Measurements from ENCODE around the gene EFCAB11.

Gene EFCAB11

DNA sequence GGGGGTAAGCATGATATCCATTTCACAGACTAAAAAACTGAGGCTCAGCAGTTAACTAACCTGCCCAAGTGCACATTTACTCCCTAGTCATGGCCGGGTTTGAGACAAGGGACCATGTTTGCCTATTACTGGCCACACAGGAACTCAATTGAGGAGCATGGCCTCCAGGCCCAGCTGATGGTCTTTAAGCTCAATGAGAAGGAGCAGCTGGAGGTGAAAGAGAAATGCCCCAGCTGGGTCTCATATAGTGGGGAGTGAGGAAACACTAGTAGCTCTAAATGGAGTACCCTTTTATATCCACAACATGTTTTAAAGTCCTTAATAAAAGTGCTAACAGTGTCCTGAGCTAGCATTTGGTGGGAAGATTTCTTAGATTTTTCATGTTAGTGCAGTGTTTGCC, 2.8 kb upstream of the EFCAB11 start:
- no peak for DNase-seq (ENCODE audit: low read depth)

DNA sequence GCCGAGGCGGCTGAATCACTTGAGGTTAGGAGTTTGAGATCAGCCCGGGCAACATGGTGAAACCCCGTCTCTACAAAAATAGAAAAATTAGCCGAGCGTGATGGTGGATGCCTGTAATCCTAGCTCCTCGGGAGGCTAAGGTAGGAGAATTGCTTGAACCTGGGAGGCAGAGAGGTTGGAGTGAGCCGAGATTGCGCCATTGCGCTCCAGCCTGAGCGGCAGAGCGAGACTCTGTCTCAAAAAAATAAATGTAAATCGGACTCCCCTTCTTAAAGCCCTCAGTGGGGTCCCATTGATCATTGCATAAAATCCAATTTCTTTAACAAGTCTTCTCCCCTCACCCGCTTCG, 2.1 kb upstream of the EFCAB11 start:
- DNase-seq (ENCODE audit: low read depth) = no peak

DNA sequence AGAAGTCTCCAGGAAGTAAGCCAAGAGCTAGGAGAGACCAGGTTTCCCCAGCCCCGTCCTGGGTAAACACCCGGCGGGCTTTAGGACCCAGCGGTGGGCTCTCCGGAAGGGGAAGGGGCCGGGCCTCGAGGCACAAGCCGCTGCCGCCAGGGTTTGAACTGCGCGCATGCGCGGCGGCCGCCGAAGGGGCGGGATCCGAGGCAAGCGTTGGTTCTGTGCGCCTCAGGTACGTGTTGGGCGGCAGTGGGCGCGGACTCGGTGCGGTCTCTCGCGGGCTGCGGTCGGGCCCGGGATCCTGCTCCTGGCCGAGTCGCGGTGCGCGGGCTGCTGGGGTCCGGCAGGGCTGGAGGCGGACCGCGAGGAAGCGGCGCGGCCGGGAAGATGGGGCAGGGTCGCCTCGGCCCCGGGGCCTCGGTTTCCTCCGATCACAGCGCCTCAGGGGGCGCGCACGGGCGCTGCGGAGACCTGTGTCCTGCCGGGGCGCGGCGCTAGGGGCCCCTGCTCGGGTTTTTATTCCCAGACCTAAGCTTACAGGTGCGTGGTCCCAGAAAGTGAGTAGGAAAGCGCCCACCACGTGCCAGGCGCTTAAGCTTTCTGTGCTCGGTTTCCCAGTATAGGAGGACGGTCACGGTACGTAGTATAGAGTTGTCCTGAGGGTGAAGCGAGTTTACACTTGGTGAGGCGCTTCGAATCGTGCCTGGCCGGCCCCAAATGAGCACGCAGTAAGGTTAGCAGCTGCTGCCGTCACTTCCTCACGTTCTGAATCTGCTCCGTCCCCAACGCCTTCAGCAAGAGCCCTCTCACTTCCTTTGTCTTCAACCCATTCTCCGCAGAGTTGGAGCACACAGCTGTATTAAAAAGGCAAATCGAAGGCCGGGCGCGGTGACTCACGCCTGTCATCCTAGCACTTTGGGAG, 1.5 kb upstream of the EFCAB11 start, which contains the start of gene TDP1:
TDP1 (plus strand) TSS at position 183 of the 916 bp plus-strand sequence. CDS start 7,188 bp downstream, outside the sequence.
- DNase-seq (ENCODE audit: low read depth) = peak; percentile 94

DNA sequence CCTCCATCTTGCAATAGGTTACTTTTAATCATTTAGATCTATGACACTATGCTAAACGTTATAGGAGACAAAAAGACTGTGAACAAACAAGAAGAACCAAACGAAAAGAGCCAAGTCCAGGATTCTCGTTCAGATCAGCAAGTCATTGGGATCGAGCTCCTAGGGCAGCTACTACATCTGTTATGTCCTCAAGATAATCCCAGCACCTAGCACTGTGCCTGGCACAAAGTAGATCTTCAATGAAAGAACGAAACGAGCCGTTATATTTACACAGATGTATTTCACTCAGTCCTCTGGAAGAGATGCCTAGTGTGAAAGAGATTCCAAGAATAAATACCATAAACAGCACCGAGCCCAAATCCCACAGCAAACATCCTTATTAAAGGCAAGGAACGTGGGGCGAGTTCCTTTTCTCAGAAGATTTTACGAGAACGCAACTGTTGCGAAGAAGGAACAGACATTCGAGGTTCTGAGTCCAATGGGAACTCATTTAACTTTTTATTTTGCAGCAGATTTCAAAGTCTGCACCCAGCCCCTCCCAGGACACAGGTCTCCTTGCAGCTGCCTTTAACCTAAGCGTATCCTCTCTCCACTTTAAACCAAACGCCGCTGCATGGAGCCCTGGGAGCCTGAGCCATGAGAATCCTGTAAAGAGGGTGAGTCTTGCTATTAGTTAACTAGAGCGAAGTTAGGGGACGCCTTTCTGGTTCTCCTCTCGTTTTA, 653 bp upstream of the EFCAB11 start:
- DNase-seq (ENCODE audit: low read depth) = no peak

DNA sequence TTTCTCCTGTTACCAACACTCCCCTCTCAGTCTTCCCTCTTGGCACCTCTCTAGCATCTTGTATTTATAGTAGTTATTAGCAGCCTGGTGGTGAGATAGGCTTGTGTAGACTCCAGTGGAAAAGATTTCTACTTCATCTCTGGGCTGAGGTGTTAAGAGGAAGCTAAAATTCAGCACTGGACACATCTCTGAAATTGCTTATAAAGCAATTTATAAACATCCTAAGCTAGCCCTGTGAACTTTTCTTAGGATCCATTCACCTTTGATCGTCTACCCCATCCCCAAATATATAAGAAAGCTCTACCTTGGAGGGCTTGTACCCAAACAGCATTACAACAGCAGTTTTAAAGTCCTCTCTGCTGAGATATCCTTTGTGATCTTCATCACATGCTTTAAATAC, 928 bp downstream of the EFCAB11 start:
- DNase-seq (ENCODE audit: low read depth) = no peak

DNA sequence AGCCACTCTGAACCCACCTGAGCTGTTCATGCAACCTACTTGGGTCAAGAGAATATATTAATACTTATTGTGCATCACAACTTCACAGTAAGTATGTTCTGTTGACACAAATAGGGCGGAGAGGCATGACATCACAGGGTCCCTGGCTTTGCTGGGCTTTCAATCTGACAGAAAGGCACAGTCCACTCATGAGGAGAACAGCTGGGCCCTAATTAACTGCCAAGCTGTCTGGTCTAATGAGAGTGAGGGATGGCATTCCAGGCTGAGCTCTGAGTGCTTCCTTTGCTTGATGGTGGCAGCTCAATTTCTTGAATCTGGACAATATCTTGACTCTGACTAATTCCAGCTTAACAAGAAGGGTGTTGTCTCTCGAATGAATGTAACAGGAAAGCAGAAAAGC, 2.0 kb downstream of the EFCAB11 start:
- no peak for DNase-seq (ENCODE audit: low read depth)

DNA sequence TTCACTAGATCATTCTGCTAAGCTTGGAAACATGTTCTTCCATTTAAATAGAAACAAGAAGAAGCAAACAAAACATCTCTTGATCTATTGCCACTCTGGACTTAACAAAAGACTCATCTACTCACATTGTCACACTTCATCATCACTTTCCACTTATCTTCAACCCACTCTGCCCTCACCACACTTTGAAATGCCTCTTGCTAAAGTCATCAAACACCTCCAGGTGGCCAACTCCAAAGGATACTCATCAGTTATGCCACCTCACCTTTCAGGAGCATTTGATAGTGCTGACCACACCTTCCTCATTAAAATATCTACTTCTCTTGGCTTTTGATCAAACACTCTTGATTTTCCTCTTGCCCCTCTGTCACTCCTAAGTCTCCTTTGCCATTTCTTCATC, 7.2 kb downstream of the EFCAB11 start:
- DNase-seq (ENCODE audit: low read depth) = no peak

DNA sequence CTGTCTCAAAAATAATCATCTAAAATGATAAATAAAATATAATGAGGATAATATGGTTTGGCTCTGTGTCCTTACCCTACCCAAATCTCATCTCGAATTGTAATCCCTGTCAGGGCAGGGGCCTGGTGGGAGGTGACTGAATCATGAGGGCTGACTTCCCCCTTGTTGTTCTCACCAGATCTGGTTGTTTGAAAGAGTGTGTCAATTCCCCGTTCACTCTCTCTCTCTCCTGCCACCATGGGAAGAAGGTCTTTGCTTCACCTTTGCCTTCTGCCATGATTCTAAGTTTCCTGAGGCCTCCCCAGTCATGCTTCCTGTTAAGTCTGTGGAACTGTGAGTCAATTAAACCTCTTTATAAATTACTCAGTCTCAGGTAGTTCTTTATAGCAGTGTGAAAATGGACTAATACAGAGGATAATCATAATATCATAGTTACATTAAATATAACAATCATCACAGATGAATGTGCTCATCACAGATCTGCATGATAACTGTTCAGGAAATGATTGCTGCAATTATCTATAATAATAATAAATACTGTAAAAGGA, 12.6 kb downstream of the EFCAB11 start:
- DNase-seq (ENCODE audit: low read depth) = no peak

DNA sequence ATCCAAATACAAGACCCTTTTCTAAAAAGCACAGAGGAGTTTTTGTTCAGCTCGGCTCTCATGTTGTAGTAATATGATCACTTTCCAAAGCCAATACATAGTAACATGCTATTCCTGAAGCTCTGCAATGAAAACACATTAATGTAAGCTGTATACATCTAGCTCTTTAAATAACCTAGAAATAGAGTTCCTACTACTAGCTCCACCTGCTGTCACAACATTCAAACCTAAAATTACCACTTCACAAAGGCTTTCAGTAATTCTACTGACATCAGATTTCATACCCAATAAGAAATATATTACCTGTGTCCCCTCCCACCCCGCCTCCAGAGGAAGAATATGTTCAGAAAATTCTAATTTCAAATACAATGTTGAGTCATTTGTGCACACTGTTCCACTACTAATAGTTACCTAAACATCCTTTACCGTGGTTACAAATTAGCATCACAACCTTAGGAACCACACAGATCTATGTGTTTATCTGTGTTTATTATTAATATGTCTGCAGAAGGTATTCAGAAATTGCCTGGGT, 17.8 kb downstream of the EFCAB11 start:
- no peak for DNase-seq (ENCODE audit: low read depth)

DNA sequence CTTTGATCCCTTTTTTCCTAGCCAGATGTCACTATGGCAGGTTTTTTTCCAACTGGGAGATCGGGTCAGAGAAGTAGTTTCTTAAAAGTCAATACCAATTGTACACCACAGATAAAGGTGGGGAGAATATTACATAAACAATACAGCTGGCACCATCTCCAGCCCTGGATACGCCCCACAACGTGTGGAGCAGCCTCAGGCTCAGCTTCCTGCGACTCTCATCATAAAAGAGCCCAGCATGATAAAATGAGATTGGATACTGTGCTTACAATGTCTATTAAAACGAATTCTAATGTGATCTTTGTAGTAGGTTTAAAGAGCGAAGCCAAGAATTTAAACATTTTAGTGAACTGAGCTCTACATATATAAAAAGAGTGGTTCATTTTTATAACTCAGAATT, 21.5 kb downstream of the EFCAB11 start:
- DNase-seq (ENCODE audit: low read depth) = no peak

DNA sequence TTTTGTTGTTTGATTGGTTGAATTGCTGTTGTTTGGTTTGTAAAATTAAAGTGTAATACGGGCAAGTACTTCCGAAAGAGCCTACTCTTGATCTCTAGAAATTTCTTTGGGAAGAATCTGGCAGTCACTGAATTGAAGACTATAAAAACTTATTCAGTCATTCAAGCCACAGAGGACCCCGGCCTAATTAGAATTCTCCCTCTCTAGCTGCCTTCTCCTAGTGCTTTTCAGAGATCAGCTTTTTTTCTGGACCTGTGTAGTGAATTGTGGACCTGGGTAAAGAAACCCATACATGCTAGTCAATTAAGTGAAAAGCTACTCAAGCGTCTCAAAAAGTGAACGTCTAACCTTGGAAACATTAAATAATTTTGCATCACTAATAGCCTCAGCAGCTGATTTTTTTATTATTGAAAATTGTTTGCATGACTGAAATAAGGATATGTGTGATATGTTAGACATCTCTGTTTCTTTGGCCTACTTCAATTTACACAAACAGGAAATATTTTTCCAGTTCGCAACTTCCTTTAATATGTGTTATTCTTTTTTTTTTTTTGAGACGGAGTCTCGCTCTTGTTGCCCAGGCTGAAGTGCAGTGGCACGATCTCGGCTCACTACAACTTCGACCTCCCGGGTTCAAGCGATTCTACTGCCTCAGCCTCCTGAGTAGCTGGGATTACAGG, 27.2 kb downstream of the EFCAB11 start:
- no peak for DNase-seq (ENCODE audit: low read depth)

DNA sequence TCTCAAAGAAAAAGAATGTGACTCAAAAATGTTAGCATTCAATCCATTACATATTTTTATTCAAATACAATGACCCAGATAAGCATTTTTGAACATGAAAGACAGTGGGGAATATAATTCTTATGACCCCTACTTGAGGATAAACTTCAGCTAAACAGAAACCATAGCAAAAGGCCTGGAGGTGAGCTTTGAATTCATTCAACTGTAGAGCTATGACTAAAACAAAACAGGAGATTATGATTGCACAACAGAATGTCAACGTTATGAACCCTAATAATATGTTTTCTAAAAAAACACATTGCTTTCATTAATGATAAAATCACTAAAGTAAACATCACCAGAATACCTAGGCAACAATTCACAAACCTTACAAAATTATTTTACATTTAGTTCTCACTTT, 27.8 kb downstream of the EFCAB11 start:
- no peak for DNase-seq (ENCODE audit: low read depth)

DNA sequence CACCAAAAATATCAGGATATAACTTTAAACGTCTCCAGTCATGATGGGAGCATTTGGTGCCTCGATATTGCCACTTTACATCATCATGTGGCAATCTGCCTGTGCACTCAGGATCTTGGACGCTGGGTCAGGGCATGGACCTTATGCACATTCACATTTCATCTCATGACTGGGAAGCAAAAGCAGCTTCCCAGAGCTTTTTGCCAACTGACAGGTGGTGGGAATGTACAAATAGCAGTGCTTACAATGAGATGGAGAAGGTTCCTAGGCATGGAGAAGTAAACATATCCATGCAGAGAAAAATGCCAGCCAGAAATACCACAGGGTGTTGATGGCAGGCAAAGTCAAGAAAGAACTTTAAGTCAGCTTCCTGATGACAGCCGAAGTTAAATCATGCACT, 30.3 kb downstream of the EFCAB11 start:
- DNase-seq (ENCODE audit: low read depth) = no peak

DNA sequence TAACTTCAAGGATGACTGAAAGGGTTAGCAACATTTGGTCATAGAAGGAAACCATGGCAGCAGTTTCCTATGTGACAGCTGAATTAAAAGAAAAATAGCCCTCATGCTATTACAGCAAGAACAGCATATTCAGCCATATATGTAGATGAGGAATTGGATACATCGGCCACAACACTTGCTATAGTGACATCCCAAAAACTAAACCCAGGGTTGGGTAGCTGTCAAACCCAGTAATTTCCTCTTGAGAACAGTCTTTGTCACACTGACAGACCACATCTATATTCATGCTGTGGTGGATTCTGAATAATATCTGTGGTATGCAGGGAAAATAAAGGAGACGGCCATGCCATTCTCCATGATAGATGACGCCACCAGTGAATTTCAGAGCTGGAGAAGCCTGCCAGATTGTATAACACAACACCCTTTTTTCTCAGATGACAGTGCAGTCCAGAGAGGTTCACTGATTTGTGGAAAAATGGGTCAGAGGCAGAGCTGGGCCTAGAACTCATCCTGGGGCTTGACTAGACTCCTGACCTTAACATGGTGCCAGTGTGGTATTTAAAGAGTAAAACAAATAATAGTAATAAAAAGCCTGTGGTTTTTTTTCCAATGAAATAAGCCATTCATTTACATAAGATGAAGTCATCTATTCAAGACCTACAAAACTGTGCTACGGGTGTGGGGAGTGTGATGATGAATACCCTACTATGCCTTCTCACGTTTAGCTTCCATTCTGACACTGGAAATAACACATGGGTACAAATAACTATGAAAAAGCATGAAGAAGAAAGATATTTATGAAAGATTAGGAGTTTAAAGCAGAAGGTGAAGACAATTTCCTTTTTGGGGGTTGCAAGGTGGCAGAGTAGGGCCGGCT, 32.3 kb downstream of the EFCAB11 start:
- no peak for DNase-seq (ENCODE audit: low read depth)

DNA sequence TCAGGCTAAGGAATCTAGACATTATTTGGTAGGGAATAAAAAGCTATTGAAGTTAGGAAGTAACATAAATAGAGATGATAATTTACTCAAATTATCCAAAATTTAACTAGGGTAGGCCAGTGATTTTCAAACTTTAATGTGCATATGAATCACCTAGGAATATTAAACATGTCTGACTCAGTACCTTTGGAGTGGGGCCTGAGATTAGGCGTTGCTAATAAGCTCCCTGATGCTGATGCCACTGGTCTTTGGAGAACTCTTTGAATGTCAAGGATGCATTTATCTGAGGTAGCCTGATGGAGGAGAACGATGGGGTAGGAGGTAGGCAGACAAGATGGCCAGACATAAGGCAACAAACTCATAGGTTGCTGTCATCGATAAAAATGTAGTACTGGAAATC, 33.2 kb downstream of the EFCAB11 start:
- no peak for DNase-seq (ENCODE audit: low read depth)

DNA sequence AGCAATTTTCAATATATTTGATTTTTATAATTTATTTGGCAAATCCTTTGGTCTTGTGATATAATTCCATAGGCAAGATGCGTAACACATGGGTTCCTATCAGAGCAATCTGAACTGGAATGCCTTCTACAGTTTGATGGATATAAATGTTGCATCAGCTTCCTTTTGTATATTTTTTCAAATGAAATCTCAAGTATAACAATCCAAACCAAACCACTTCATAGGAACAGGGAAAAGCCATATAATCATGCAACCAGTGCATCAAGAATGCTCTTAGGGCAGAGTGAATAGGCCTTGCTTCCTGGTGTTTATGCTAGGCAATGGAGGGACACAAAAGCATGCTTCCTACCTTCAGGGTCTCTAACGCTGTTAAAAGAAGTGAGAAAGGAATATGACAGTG, 34.5 kb downstream of the EFCAB11 start:
- DNase-seq (ENCODE audit: low read depth) = no peak

DNA sequence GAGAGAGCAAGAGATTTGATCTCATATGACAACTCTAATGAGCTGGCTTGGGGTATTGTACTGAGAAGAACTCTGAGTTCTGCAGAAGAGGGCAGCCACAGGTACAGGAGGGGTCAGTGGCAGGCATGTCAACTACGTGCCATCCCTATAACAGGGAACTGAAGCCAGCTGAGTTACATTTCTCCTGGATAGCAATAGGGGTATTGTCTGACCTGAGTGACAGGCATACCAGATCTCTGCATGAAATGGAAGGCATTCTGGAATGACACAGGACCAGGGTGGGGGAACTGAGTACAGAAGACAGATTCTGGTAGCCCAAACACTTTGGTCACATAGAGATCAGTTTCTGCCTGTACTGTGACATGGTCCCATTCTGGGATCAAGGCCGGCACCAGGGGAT, 35.8 kb downstream of the EFCAB11 start:
- no peak for DNase-seq (ENCODE audit: low read depth)

DNA sequence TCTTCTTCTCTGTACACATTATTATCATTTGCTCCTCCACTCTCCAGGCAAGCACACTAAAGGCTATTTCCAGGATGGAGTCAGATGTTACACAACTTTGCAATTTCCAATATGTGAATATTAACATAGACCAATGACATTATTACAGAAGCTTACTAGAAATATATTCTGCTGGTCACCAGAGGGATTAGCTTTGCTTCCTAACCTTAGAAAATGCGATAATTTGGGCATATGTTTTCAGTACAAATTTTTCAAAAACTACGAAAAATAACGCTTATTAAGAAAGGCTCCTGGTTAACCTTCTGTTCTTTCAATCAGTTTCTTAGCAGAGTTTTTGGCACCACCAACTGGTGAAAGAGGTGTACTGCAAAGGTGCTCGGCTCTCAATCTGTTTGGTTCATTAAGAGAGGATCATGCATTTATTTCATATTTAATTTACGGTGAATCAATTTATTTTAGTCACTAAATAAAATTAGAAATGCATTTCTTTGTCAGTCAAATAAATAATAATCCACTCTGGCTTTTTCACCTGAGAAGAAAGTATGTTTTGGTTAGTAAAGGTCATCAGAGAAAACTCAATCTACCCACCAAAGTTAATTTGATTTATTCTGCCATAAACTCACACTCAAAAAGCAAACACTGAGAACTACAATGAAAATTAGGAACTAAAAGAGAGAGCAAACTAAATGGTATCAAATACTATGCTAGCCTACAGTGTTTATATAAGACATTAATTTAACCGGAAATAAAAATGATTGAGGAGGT, 39.2 kb downstream of the EFCAB11 start:
- DNase-seq (ENCODE audit: low read depth) = peak; percentile 12

DNA sequence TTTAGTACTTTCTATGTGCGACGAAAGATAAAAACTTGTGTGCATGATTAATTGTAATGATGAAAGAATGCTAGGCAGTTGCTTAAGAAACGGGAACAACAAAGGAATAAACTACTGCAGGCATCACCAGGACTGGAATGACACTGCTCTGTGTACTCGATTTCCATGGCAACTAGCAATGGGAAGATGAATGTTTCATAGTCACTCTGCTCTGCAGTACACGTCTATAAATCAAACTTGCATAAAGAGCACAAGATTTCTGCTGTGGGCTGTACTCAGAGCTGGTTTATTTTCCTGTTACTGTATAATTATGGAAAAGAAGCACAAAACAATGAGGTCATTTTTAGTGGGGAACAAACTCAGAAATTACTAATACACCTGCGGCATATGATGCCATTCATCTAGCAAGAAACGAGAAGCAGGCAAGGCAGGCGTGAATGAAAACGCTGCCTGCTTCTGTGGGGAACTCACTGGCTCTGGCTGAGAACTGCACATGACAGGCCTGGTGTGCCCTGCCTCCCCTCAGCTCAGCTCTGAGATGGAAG, 41.8 kb downstream of the EFCAB11 start:
- no peak for DNase-seq (ENCODE audit: low read depth)

DNA sequence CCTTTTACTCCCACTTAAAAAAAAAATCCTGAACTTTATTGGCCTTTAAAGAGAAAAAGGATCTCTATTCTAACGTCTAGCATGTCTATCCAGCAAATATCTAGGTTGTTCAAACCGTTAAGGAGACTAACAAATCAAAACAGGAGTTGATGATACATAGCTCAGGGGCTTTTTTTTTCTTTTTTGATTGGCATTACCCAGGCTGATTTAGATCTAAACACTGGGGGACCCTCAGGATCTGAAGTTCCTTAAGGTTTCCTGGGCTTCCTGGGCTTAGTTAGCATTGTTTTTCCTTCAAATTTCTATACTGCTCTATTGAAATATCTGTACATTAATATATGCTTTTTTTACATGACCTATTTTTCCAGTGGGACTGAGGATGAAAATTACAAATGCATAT, 42.3 kb downstream of the EFCAB11 start:
- no peak for DNase-seq (ENCODE audit: low read depth)
